Measurements from ENCODE around the gene RSBN1. TPM values are rescaled to one million over a fixed set of nuclear protein-coding genes. Genes with fewer than 3 reads are reported as not detected.

The RSBN1 gene
- total and polyA plus RNA-seq, 2 experiments from 2014 or later: 15.4 to 17.4 TPM

DNA sequence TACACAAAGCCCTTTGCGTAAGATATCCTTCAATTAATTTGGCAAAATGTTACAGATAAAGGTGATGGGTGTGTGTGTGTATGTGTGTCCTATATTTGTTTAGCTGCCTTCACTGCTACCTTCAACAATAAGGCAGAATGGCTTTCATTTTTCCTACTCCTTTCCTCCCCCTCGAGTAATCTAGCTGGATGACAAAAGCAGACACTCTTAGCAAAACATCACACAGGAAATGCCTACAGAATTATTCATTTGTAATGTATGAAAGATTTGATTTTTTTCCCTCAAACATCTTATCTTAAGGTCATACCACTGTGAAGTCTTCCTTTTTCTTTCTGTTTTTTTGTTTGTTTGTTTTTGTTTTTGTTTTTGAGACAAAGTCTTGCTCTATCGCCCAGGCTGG is 48.6 kb upstream of the RSBN1 start (continued):
- TF ChIP-seq ZNF114 (CRISPR knock-in tag; IDR thresholded peaks at IDR 0.05): no peak
- no peak for TF ChIP-seq ZNF331 (CRISPR knock-in tag; IDR thresholded peaks at IDR 0.05; ENCODE audit: low read depth)
- no peak for TF ChIP-seq STAT1 (IDR thresholded peaks at IDR 0.05; ENCODE audit: unreplicated experiment)
- TF ChIP-seq, protein P1, sequence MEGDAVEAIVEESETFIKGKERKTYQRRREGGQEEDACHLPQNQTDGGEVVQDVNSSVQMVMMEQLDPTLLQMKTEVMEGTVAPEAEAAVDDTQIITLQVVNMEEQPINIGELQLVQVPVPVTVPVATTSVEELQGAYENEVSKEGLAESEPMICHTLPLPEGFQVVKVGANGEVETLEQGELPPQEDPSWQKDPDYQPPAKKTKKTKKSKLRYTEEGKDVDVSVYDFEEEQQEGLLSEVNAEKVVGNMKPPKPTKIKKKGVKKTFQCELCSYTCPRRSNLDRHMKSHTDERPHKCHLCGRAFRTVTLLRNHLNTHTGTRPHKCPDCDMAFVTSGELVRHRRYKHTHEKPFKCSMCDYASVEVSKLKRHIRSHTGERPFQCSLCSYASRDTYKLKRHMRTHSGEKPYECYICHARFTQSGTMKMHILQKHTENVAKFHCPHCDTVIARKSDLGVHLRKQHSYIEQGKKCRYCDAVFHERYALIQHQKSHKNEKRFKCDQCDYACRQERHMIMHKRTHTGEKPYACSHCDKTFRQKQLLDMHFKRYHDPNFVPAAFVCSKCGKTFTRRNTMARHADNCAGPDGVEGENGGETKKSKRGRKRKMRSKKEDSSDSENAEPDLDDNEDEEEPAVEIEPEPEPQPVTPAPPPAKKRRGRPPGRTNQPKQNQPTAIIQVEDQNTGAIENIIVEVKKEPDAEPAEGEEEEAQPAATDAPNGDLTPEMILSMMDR (conservative IDR thresholded peaks at IDR 0.05; ENCODE audit: low read depth in 2 of 2): no peak
- TF ChIP-seq, protein P2, sequence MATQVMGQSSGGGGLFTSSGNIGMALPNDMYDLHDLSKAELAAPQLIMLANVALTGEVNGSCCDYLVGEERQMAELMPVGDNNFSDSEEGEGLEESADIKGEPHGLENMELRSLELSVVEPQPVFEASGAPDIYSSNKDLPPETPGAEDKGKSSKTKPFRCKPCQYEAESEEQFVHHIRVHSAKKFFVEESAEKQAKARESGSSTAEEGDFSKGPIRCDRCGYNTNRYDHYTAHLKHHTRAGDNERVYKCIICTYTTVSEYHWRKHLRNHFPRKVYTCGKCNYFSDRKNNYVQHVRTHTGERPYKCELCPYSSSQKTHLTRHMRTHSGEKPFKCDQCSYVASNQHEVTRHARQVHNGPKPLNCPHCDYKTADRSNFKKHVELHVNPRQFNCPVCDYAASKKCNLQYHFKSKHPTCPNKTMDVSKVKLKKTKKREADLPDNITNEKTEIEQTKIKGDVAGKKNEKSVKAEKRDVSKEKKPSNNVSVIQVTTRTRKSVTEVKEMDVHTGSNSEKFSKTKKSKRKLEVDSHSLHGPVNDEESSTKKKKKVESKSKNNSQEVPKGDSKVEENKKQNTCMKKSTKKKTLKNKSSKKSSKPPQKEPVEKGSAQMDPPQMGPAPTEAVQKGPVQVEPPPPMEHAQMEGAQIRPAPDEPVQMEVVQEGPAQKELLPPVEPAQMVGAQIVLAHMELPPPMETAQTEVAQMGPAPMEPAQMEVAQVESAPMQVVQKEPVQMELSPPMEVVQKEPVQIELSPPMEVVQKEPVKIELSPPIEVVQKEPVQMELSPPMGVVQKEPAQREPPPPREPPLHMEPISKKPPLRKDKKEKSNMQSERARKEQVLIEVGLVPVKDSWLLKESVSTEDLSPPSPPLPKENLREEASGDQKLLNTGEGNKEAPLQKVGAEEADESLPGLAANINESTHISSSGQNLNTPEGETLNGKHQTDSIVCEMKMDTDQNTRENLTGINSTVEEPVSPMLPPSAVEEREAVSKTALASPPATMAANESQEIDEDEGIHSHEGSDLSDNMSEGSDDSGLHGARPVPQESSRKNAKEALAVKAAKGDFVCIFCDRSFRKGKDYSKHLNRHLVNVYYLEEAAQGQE (IDR thresholded peaks at IDR 0.05; ENCODE audit: unreplicated experiment): no peak
- no peak for TF ChIP-seq JUNB (IDR thresholded peaks at IDR 0.05; ENCODE audit: unreplicated experiment)

DNA sequence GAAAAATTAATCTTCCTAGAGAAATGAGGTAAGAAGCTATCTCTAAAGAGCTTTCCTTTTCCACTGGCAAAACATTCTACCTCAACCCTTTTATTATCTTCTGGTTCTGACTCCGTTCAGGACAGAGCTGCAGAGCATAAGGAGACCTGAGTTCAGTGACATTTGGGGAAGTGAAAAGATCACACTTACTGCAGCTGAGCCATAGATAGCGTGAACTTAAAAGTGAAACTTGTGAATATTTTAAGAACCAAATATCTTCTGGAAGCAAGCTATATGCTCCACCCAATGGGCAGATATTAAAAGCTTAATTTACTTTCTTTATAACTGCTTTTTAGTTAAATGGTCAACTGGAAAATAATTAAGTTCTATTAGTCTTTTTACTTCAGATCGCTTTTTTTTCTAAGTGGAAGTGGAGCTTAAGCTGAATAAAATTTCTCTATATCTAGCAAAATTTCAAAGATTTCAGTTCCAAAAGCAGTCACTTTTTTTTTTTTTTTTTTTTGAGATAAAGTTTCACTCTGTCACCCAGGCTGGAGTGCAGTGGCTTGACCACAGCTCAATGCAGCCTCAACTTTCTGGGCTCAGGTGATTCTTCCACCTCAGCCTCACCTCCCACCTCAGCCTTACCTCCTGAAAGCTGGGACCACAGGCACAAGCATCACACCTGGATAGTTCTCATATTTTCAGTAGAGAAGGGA is 47.4 kb upstream of the RSBN1 start:
- no peak overlapping the region for H3K27ac Mint-ChIP-seq
- no peak overlapping the region for H3K4me2 ChIP-seq
- no peaks in the 10 kb centered on the region for H3K9me3 Mint-ChIP-seq
- TF ChIP-seq EZH2phosphoT487 (IDR thresholded peaks at IDR 0.05; ENCODE audit: unreplicated experiment): no peak
- TF ChIP-seq, protein P3, sequence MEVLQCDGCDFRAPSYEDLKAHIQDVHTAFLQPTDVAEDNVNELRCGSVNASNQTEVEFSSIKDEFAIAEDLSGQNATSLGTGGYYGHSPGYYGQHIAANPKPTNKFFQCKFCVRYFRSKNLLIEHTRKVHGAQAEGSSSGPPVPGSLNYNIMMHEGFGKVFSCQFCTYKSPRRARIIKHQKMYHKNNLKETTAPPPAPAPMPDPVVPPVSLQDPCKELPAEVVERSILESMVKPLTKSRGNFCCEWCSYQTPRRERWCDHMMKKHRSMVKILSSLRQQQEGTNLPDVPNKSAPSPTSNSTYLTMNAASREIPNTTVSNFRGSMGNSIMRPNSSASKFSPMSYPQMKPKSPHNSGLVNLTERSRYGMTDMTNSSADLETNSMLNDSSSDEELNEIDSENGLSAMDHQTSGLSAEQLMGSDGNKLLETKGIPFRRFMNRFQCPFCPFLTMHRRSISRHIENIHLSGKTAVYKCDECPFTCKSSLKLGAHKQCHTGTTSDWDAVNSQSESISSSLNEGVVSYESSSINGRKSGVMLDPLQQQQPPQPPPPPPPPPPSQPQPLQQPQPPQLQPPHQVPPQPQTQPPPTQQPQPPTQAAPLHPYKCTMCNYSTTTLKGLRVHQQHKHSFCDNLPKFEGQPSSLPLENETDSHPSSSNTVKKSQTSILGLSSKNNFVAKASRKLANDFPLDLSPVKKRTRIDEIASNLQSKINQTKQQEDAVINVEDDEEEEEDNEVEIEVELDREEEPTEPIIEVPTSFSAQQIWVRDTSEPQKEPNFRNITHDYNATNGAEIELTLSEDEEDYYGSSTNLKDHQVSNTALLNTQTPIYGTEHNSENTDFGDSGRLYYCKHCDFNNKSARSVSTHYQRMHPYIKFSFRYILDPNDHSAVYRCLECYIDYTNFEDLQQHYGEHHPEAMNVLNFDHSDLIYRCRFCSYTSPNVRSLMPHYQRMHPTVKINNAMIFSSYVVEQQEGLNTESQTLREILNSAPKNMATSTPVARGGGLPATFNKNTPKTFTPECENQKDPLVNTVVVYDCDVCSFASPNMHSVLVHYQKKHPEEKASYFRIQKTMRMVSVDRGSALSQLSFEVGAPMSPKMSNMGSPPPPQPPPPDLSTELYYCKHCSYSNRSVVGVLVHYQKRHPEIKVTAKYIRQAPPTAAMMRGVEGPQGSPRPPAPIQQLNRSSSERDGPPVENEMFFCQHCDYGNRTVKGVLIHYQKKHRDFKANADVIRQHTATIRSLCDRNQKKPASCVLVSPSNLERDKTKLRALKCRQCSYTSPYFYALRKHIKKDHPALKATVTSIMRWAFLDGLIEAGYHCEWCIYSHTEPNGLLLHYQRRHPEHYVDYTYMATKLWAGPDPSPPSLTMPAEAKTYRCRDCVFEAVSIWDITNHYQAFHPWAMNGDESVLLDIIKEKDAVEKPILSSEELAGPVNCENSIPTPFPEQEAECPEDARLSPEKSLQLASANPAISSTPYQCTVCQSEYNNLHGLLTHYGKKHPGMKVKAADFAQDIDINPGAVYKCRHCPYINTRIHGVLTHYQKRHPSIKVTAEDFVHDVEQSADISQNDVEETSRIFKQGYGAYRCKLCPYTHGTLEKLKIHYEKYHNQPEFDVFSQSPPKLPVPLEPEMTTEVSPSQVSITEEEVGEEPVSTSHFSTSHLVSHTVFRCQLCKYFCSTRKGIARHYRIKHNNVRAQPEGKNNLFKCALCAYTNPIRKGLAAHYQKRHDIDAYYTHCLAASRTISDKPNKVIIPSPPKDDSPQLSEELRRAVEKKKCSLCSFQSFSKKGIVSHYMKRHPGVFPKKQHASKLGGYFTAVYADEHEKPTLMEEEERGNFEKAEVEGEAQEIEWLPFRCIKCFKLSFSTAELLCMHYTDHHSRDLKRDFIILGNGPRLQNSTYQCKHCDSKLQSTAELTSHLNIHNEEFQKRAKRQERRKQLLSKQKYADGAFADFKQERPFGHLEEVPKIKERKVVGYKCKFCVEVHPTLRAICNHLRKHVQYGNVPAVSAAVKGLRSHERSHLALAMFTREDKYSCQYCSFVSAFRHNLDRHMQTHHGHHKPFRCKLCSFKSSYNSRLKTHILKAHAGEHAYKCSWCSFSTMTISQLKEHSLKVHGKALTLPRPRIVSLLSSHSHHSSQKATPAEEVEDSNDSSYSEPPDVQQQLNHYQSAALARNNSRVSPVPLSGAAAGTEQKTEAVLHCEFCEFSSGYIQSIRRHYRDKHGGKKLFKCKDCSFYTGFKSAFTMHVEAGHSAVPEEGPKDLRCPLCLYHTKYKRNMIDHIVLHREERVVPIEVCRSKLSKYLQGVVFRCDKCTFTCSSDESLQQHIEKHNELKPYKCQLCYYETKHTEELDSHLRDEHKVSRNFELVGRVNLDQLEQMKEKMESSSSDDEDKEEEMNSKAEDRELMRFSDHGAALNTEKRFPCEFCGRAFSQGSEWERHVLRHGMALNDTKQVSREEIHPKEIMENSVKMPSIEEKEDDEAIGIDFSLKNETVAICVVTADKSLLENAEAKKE (CRISPR knock-in tag; IDR thresholded peaks at IDR 0.05): no peak
- TF ChIP-seq, protein P4, sequence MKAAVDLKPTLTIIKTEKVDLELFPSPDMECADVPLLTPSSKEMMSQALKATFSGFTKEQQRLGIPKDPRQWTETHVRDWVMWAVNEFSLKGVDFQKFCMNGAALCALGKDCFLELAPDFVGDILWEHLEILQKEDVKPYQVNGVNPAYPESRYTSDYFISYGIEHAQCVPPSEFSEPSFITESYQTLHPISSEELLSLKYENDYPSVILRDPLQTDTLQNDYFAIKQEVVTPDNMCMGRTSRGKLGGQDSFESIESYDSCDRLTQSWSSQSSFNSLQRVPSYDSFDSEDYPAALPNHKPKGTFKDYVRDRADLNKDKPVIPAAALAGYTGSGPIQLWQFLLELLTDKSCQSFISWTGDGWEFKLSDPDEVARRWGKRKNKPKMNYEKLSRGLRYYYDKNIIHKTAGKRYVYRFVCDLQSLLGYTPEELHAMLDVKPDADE (IDR thresholded peaks at IDR 0.05): no peak
- no peak for TF ChIP-seq NANOG (IDR thresholded peaks at IDR 0.05; ENCODE audit: borderline replicate concordance)
- no peak for TF ChIP-seq JUNB (IDR thresholded peaks at IDR 0.05; ENCODE audit: unreplicated experiment)
- TF ChIP-seq STAT1 (IDR thresholded peaks at IDR 0.05; ENCODE audit: unreplicated experiment): no peak

More for the DNA sequence above, 47.4 kb upstream of the RSBN1 start:
- H3K4me1 Mint-ChIP-seq: no peaks in the 10 kb centered on the region
- Histone ChIP-seq H3F3A (replicated peaks; ENCODE audit: low read depth) (no peaks in the 10 kb centered on the region), H3K27ac (ENCODE audit: low read depth) (no peak overlapping the region), H3K4me3 (no peak overlapping the region), H3K9me2 (ENCODE audit: insufficient read depth) (no peaks in the 10 kb centered on the region), H3K36me3 (ENCODE audit: insufficient read depth) (no peaks in the 10 kb centered on the region), H3K79me2 (replicated peaks; ENCODE audit: insufficient read depth) (no peaks in the 10 kb centered on the region), H3K4me1 (ENCODE audit: insufficient read depth) (no peaks in the 10 kb centered on the region), H4K20me1 (replicated peaks; ENCODE audit: insufficient read depth) (no peaks in the 10 kb centered on the region), H3K27me3 (ENCODE audit: insufficient read depth) (no peaks in the 10 kb centered on the region), H2AFZ (no peak overlapping the region)
- ATAC-seq (no peak), DNase-seq (ENCODE audit: low spot score) (no peak)
- no peaks in the 10 kb centered on the region for H3K36me3 Mint-ChIP-seq (ENCODE audit: low read depth)
- H3K4me3 Mint-ChIP-seq: no peak overlapping the region
- H3K27me3 Mint-ChIP-seq (ENCODE audit: insufficient read depth, low read depth, poor library complexity): no peaks in the 10 kb centered on the region
